GM21515 (cell line): Measurements from ENCODE around the gene RBM10.

Experiments used
- ATAC-seq: cut with Tn5 transposase; IDR thresholded peaks from one replicate; pipeline ENCODE4 v1.9.1; 2021; ENCODE audit not compliant: unreplicated experiment

RBM10 gene

DNA sequence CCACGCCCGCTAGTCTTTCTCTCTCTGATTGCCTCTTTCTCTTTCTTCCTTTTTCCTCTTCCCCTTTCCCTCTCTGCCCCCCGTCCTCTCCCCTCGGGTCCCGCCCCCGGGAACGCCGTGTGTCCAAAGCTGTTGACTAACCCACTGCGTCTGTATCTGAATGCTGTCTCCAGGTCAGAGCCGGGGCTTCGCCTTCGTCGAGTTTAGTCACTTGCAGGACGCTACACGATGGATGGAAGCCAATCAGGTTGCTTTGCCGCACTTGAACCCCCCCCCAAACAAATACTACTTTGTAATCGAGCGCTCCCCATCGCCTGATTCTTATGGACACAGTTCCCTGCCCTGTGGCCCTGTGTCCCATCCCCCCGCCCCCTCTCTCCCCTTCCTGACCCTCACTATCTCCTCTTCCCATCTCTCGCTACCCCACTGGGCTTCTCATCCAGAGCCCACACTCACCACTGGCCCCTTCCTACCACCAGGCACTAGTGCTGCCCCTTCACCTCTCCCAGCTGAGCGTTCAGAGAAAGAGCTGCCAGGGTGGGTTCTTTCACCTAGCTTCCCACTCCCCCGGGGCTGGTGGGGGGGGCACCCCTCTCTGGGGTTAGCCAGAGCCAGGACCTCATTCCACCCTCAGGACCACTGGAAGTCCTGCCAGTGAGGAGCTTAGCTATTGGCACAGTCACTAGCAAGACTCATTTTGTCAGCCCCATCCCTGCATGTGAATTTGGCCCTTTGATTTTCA is 30.0 kb downstream of the RBM10 start:
- ATAC-seq: no peak

DNA sequence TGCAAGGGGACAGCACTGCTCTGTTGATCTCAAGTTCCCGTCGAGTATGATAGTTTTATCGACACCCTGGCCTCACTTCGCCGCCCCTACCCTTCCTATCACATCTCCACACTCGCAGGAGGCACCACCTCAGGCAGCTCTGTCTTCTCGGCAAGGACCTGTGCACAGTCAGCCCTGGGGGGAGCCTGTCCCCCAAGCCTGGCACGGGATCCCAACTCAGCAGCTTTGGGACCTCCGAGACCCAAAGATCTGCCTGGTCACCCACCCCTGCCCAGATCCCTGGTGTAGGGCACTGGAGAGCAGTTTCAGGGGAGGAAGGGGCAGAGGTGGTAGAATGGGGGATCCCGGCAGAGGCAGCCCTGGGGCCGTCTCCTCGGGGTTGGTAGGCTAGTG is 30.6 kb downstream of the RBM10 start:
- ATAC-seq: no peak

DNA sequence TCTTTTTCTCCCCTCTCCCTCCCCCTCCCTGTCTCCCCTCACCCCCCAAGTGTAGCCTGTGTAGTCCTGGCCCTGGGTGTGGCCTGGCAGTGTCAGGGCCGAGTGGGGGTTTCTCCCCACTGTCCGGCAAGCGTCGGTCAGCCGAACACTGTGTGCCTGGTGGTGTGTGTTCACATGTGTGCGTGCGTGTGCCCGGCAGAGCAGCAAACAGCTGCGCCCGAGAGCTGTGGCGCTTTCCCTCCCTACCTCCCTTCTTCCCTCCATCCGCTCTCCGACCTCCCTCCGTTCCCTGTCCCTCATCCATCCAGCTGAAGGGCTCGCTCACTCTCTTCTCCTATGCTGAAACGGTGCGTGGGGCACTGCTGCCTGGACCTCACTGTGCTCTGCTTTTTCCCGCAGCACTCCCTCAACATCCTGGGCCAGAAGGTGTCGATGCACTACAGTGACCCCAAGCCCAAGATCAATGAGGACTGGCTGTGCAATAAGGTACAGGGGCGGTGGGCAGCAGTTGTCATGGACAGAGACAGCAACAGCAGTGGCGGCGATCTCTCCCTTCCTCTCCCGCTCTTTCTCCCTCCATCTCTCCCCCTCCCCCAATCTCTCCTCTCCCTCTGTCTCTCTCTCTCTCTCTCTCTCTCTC is 31.2 kb downstream of the RBM10 start:
- ATAC-seq: no peak

DNA sequence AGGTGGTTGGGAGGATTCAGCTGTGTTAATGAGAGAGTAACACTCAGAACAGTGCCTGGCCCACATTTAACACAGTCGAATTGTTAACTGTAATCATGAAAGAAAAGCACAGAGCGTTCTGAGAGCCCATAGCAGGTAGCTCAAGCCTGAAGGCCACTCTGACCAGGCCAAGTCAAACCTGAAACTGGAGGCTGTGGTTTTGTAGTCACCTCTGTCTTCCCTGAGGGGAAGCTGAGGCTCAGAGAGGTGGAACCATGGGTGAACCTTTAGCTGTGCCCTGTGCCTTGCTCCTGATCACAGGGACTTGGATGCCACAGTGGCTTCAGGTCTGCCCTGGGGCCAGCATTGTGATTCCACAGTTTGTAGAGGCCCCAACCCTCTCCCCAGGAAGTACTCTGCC is 32.1 kb downstream of the RBM10 start:
- ATAC-seq: no peak

DNA sequence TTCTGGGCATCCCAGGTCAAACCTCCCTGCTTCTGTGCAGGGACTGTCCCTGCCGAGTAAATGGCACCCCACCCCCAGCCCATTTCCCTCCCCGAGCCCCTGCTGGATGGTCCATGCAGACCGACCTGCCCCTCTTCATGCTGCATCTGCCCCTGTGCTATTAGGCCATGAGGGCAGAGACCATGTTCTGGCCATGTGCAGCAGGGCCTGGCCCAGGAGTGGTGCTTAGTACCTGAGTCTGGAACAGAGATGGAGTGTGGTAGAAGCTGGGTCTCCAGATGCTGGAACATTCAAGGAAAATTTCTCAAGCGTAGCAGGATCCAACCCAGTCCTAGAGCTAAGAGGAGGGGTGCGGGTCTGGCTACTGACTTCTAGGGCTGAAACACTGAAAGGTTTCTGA is 33.3 kb downstream of the RBM10 start:
- ATAC-seq: no peak

DNA sequence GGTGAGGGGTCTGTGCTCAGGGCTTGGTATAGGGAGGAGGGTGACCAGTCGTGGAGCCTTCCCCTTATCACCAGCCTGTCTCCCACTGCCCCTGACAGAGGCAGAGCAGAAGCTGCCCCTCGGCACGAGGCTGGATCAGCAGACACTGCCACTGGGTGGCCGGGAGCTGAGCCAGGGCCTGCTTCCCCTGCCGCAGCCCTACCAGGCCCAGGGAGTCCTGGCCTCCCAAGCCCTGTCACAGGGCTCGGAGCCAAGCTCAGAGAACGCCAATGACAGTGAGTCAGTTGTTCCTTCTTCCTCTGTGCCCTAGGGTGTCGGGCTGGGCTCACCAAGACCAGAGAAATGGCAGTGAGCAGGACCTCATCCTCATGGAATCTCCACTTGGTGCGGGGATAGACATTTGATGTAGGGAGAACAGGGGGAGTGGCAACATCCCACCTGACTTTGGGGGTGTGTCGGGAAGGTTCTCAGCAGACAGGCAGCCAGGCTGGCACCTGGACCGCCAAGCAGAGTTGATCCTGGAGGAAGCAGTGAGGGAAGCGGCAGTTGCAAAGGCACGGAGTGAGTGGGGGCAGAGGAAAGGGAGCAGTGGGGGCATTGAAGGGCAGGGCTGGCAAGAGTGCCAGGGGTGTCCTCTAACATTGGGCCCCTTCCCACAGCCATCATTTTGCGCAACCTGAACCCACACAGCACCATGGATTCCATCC is 34.4 kb downstream of the RBM10 start:
- ATAC-seq: no peak

DNA sequence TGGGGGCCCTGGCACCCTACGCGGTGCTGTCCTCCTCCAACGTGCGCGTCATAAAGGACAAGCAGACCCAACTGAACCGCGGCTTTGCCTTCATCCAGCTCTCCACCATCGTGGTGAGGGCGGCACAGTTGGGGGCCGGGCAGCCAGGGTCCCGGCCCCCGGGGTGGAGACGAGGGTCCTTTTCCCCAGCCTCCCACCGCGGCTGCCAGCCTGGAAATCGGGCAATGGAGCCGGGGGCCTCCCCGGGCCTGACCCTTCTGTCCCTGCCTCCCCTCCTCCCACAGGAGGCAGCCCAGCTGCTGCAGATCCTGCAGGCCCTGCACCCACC is 34.9 kb downstream of the RBM10 start:
- ATAC-seq: no peak

DNA sequence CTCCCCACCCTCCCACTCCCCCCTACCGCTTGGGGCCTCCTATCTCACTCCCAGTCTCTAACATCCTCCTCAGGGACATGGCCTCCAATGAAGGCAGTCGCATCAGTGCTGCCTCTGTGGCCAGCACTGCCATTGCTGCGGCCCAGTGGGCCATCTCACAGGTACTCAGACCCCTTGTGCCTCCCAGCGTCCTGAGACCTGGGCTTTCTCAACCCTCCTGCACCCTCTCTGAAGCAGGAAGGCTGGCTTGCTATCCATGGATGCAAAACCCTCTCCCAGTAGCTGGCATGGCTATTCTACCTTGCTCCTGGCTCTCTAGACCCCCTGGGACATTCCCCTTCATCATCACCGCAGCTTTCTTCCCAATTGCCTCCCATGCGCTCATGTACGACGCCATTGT is 35.3 kb downstream of the RBM10 start:
- no peak for ATAC-seq

DNA sequence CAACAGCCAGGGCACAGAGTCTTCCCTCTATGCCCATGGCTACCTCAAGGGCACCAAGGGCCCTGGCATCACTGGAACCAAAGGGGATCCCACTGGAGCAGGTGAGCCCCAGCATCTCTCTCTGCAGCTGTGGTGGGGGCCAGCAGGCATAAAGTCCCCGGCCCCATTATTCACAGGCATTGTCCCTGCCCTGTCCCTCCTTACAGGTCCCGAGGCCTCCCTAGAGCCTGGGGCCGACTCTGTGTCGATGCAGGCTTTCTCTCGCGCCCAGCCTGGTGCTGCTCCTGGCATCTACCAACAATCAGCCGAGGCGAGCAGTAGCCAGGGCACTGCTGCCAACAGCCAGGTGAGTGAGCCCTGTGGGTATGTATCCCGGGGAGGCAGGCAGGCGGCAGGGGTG is 36.3 kb downstream of the RBM10 start:
- ATAC-seq: no peak

DNA sequence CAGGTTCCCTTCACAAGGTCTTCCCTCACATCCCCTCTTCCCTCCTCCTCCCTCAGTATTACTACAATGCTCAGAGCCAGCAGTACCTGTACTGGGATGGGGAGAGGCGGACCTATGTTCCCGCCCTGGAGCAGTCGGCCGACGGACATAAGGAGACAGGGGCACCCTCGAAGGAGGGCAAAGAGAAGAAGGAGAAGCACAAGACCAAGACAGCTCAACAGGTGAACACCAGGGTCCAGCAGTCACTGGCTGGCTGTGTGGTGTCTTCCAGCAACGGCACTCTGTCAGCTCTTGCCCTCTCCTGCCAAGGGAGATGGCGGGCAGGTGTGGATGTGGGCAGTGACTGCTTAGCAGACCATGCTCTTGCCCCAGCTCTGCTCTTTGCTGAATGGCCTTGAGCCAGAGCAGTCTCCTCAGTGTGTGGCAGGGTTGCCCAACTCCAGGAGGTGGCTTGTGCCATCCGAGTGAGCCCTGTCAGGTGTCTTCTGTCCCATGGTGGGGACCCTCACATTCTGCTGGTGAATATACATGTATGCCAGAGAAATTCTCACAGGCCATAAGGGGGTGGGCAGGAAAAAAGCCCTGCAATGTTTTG is 37.2 kb downstream of the RBM10 start:
- no peak for ATAC-seq

DNA sequence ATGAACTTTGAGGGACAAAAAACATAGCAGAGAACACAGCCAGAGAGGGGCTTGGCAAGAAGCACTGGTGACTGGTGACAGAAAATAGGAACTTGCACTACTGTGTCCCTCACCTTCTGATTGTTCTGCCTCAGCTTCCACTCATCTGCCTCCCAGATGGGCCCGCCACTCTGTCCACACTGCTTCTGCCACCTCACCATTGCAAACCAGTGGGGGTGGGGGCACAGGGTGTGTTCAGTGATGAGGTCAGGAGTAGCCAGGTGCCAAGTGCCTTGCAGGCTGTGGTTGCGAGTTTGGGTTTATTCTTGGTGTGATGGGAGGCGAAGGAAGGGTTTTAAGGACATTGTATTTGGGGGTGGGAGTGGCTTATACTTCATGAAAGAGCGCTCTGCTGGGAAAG is 39.5 kb downstream of the RBM10 start:
- ATAC-seq: no peak

DNA sequence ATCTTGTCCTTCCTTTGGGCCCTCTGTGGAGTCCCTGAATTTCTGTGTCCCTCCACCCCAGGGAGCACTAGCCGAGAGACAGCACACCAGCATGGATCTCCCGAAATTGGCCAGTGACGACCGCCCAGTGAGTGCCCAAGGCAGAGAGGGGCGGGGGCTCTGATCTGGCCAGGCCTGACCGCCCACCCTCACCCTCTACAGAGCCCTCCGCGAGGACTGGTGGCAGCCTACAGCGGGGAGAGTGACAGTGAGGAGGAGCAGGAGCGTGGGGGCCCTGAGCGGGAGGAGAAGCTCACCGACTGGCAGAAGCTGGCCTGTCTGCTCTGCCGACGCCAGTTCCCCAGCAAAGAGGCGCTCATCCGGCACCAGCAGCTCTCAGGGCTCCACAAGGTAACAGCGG is 40.2 kb downstream of the RBM10 start:
- ATAC-seq: no peak

DNA sequence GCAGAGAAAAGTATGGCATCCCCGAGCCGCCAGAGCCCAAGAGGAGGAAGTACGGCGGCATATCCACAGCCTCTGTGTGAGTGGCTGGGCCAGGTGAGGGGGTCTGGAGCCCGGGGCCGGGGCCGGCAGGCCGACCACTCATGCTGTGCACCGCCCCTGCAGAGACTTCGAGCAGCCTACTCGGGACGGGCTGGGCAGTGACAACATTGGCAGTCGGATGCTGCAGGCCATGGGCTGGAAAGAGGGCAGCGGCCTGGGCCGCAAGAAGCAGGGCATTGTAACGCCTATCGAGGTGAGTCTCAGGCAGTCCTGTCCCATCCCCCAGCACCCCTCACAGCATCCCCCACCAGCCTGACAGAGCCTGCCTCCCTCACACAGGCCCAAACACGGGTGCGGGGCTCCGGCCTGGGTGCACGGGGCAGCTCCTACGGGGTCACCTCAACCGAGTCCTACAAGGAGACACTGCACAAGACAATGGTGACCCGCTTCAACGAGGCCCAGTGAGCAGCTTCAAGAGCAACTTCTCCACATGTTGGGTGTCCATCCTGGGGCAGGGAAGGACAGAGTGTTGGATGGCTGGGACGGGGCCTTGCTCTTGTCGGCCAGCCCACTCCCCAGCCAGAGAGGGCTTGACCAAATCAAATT is 41.2 kb downstream of the RBM10 start:
- no peak for ATAC-seq

DNA sequence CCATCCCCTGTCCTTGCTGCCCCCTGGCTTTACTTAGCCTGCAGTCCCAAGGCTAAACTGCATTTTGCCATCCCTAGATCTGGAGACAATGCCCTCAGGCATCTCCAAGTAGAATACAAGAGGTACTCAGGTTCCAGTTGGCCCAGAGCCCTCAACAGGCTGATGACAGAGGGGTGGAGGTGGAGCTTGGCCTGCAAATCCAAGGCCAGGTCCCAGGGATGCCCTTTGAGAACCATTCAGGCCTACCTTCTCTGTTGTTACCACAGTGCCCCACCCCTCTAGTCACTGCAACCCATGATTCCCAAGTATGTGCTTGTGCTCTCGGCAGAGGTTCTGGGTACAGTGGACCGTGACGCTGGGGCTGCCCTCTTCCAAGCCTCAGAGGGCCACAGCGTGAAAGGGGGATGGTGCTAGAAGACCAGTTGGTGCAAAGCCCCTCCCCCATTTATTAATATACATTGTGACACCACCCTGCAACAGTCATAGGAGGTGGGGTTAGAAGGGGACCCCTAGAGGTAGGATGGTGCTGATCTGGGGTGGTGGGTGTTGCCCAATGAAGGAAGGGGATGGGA is 42.2 kb downstream of the RBM10 start:
- no peak for ATAC-seq

DNA sequence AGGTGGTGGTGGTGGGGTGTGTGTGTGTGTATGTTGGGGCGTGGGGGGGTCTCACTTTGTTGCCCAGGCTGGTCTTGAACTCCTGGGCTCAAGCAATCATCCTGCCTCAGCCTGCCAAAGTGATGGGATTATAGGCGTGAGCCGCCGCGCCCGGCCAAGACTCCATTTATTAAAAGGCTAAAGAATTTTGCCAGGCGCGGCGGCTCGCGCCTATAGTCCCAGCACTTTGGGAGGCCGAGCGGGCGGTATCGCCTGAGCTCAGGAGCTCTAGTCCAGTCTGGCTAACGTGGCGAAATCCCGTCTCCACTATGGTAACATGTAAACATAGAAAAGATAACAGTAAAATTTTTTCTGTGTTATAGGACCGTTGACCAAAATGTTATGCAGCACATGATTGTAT is 44.9 kb downstream of the RBM10 start:
- ATAC-seq: no peak

DNA sequence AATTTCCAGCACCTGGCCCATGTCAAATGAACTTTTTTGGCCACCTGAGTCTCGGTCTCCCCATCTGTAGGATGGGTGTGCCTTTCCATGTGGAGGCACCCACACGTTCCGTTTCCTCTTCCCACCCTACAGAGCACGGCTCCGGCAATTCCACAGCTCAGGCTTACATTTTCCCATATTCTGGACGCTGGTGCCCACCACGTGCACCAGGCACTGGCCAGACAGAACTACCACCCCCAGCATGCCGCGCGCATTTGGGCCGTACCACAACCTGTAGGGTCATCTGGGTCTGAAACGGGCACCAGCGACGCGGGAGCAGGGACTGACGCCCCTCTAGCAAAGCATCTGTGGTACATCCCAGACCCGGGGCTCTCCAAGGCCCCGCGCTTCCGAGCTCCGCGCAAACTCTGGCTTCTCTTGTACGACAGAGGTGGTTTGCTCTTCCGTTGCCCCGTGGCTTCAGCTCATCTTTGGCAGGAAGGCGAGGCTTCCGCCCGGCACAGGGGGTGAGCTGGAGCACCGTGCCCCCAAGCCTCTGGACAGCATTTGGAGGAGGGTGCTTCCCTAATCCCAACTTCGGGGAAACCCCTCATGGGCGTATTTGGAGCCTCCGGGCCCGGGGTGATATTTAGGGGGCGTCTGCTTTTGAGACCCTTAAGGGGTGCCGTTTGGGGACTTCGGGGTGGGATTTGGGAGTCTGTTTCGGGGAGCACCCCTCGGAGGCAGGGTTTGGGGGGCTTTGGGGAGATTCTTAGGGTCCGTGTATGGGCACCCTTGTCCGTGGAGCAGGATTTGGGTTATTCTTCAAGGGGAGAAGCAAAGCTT is 45.6 kb downstream of the RBM10 start:
- peak; percentile 55 for ATAC-seq

DNA sequence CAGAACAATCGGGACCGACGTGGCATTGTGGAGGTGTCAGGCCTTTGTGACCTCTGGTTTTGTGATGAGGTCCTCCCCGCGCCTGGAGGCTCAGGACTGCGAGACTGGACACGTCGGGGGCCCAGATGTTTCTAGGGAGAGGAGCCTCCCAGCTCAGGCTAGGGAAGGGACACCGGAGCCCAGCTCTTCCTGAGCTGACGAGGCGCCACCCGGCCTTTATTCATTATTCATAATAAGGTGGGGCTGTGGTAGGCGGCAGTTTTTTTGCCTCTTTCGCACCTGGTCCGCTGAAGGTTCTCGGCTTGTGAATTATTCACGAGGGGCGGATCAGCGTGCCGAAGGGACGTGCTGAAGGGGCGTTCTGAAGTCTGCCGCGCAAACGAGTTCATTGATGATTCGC is 46.3 kb downstream of the RBM10 start:
- ATAC-seq: peak; percentile 31

DNA sequence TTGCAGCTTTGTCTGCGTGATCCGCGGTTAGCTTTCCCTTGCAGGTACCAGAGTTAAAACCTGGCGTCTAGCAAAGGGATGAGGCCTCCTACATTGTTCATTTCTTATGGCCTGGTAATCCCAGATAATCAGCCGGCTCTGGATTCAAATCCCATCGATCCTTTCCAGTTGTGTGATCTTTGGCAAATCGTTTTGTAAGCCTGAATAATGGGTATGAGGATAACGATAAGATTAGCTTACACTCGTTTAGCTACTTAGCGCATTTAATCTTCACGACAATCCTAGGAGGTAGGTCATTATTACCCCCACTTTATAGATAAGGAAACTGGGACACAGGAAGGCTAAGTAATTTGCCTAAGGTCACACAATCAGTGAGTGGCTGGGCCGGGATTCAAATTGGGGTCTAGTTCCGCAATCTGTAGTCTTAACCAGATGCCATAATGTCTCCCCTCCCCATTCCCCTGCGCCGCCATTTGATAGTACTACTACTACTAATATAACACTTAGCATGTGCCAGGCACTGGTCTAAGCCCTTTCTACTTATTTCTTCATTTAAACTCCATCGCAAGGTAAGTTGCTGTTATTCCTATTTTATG is 46.9 kb downstream of the RBM10 start:
- no peak for ATAC-seq

DNA sequence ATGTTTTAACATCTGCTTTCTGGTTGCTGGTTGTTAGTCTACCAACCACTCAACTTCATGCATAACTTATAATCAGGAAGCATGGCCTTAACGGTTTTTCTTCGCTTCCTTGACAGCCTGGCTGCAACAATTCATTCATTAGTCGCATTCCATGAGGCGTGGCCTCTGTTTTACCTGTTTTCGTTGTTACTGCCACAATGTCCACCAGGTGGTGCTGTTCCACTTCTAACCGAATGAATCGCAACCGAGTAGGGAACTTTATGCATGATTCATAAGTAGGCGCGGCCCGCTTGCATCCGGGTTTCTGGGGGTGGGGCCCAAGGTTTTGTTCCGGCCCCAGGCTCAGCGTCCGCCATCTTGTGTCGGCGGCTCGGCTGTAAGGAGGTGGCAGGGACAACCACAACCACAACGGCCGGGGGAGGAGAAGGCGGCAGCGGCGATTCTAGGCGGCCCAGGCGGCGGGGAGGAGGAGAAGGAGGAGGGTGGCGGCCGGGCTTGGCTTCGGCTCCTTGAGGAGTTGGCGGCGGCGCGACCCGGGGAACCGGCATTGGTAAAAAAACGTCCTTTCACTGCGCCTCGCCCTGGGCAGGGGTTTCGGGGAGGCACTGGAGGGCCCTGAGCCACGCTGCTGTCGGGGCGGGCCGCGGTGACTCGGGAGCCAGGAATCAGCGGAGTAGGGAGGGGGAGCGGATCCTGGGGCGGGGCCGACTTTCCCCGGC is 48.6 kb downstream of the RBM10 start, which contains the start of gene UBA1:
Gene UBA1 (plus strand): TSS at position 355 of the 719 bp plus-strand sequence. CDS start 4,974 bp downstream, outside the sequence.
- peak; percentile 51 for ATAC-seq
